Activated naive CD8-positive, alpha-beta T cell treated with anti-CD3 and anti-CD28 coated beads, Interleukin-2, amount 10 ng/mL, durations not matched to agents 7 days and 5 days (primary cell): Measurements from ENCODE around the gene DTNB. TPM values are rescaled to one million over a fixed set of nuclear protein-coding genes. Genes with fewer than 3 reads are reported as not detected.

Source experiments
- ATAC-seq: fragments of 150-1000 bp; cut with Tn5 transposase; one replicate; pipeline ENCODE4 v1.10.0; 2021; ENCODE audit warnings: low read depth, moderate library complexity
- POLR2A ChIA-PET: fragments of 350-600 bp; sonication (Branson Sonifier 250); formaldehyde crosslinking; loops from one replicate; lab custom pipeline; 2021; ENCODE audit warnings: antibody characterized with exemption; lab: Charles Lee
- DNase-seq: peaks from one replicate; pipeline ENCODE4 v3.0.0; 2021
- H3K27ac Mint-ChIP-seq: one replicate; pipeline ENCODE4 v1.8.0; 2022; ENCODE audit warnings: mild to moderate bottlenecking, mixed read lengths
- H3K27me3 Mint-ChIP-seq: one replicate; pipeline ENCODE4 v1.8.0; 2022; ENCODE audit warnings: mild to moderate bottlenecking, moderate library complexity, mixed read lengths
- H3K36me3 Mint-ChIP-seq: one replicate; pipeline ENCODE4 v1.8.0; 2021; ENCODE audit warnings: mild to moderate bottlenecking, mixed read lengths
- H3K4me1 Mint-ChIP-seq: one replicate; pipeline ENCODE4 v1.8.0; 2021; ENCODE audit warnings: mixed read lengths
- H3K4me3 Mint-ChIP-seq: one replicate; pipeline ENCODE4 v1.8.0; 2022; ENCODE audit warnings: mild to moderate bottlenecking, moderate library complexity, mixed read lengths
- H3K9me3 Mint-ChIP-seq: one replicate; pipeline ENCODE4 v1.8.0; 2021; ENCODE audit warnings: mixed read lengths
- total RNA-seq, 2 experiments: library from RNA; stranded (reverse); gene quantifications; one replicate each; pipeline ENCODE4 v1.2.3, GENCODE V29; 2021

DTNB gene
- total RNA-seq, 2 experiments from 2014 or later: 36.7 to 38.3 TPM

DNA sequence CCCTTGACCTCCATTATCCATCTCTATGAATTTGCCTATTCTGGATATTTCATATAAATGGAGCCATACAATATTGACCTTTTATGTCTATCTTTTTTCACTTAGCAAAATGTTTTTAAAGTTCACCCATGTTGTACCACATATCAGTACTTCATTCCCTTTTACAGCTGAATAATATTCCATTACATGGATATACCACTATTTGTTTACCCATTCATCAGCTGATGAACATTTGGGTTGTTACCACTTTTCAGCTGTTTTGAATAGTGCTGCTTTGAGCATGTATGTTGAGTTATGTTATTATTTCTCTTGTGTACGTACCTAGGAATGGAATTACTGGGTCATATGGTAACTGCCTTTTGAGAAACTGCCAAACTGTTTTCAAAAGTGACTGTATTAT lies 238.0 kb downstream of the DTNB start:
- Mint-ChIP-seq H3K4me3 (no peak overlapping the region), H3K27ac (no peak overlapping the region), H3K27me3 (no peaks in the 10 kb centered on the region), H3K36me3 (peaks cover 16% of the 10 kb centered on the region), H3K4me1 (peaks cover 16% of the 10 kb centered on the region), H3K9me3 (no peaks in the 10 kb centered on the region)
- no peak for DNase-seq
- POLR2A ChIA-PET: interaction anchor here (0.6 kb wide), 1 partner anchor 681 kb away, joined by 3 read pairs; no protein-coding TSS in a partner anchor
- ATAC-seq: no peak

- Mint-ChIP-seq H3K4me3 (no peak overlapping the region), H3K36me3 (peaks cover 11% of the 10 kb centered on the region), H3K9me3 (no peaks in the 10 kb centered on the region), H3K27ac (no peak overlapping the region), H3K4me1 (peaks cover 9% of the 10 kb centered on the region), H3K27me3 (no peaks in the 10 kb centered on the region)
- DNase-seq (no peak), ATAC-seq (peak; percentile 45)
- POLR2A ChIA-PET: no interaction called here
These were observed 241.8 kb downstream of the DTNB start for GRCh38 chr2:25431604-25432003.

GRCh38 chr2:25430556-25430955 lies 242.8 kb downstream of the DTNB start:
- Mint-ChIP-seq H3K9me3 (no peaks in the 10 kb centered on the region), H3K4me3 (no peak overlapping the region), H3K27me3 (no peaks in the 10 kb centered on the region), H3K4me1 (peaks cover 8% of the 10 kb centered on the region), H3K27ac (no peak overlapping the region), H3K36me3 (peaks cover 8% of the 10 kb centered on the region)
- DNase-seq (no peak), ATAC-seq (no peak)
- POLR2A ChIA-PET: no interaction called here

GRCh38 chr2:25426326-25426725 lies 247.1 kb downstream of the DTNB start:
- POLR2A ChIA-PET: no interaction called here
- Mint-ChIP-seq H3K4me1 (peaks cover under 1% of the 10 kb centered on the region), H3K4me3 (no peak overlapping the region), H3K36me3 (peaks cover 3% of the 10 kb centered on the region), H3K27ac (no peak overlapping the region), H3K27me3 (no peaks in the 10 kb centered on the region), H3K9me3 (no peaks in the 10 kb centered on the region)
- ATAC-seq: no peak
- DNase-seq: no peak

- Mint-ChIP-seq H3K4me1 (peaks cover 13% of the 10 kb centered on the region), H3K4me3 (no peak overlapping the region), H3K27me3 (no peaks in the 10 kb centered on the region), H3K36me3 (peaks cover 8% of the 10 kb centered on the region), H3K27ac (no peak overlapping the region), H3K9me3 (no peaks in the 10 kb centered on the region)
- DNase-seq (no peak), ATAC-seq (no peak)
- POLR2A ChIA-PET: interaction anchor here (0.7 kb wide), 1 partner anchor 1361 kb away, joined by 3 read pairs; no protein-coding TSS in a partner anchor
These were observed 248.8 kb downstream of the DTNB start for GRCh38 chr2:25424426-25425028.

GRCh38 chr2:25421820-25422411 lies 251.5 kb downstream of the DTNB start:
- Mint-ChIP-seq H3K4me3 (no peak overlapping the region), H3K9me3 (peaks cover 6% of the 10 kb centered on the region), H3K36me3 (peaks cover 23% of the 10 kb centered on the region), H3K4me1 (peaks cover 21% of the 10 kb centered on the region), H3K27ac (no peak overlapping the region), H3K27me3 (no peaks in the 10 kb centered on the region)
- POLR2A ChIA-PET: no interaction called here
- no peak for ATAC-seq
- no peak for DNase-seq

- no peak for ATAC-seq
- Mint-ChIP-seq H3K27ac (peak overlapping the region; percentile 8), H3K27me3 (no peaks in the 10 kb centered on the region), H3K36me3 (peaks cover 25% of the 10 kb centered on the region), H3K9me3 (peaks cover 6% of the 10 kb centered on the region), H3K4me3 (no peak overlapping the region), H3K4me1 (peaks cover 21% of the 10 kb centered on the region)
- POLR2A ChIA-PET: interaction anchor here (0.6 kb wide), 1 partner anchor 84 kb away, joined by 3 read pairs; no protein-coding TSS in a partner anchor
- no peak for DNase-seq
These were observed 252.1 kb downstream of the DTNB start for GRCh38 chr2:25421289-25421688.

- no peaks in the 10 kb centered on the region for H3K27me3 Mint-ChIP-seq
- DNase-seq (no peak), ATAC-seq (no peak)
- peaks cover 27% of the 10 kb centered on the region for H3K36me3 Mint-ChIP-seq
- H3K4me1 Mint-ChIP-seq: peaks cover 21% of the 10 kb centered on the region
- peaks cover 6% of the 10 kb centered on the region for H3K9me3 Mint-ChIP-seq
- H3K27ac Mint-ChIP-seq: peak overlapping the region; percentile 8
- no peak overlapping the region for H3K4me3 Mint-ChIP-seq
- POLR2A ChIA-PET: interaction anchor here (0.6 kb wide), 1 partner anchor 85 kb away, joined by 3 read pairs; no protein-coding TSS in a partner anchor
These were observed 252.5 kb downstream of the DTNB start for GRCh38 chr2:25420820-25421237.

DNA sequence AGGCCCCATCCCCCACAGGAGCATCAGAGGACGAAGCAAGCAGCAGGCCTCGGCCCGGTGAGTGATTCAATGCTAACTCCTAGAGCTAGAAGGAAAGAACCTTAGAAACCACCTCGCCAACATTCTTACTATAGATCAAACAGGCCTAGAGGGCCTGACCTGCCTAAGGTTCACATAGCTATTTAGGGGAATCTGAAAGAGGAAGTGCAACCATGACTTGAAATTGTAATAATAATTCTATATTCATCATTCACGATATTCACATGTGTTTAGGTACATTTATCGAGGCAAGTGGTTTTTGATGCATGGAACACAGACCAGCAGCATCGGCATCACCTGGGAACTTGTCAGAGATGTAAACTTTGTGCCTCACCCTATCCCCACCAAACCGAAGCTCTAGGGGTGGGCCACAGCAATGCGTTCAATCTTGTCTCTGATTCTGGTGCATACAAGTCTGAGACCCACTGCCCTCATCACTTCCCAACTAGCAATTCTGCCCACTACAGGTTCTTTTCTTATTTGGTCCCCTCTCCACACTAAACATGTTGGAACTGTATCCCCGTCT lies 253.6 kb downstream of the DTNB start:
- H3K27ac Mint-ChIP-seq: no peak overlapping the region
- DNase-seq: no peak
- POLR2A ChIA-PET: no interaction called here
- peaks cover 21% of the 10 kb centered on the region for H3K4me1 Mint-ChIP-seq
- peaks cover 27% of the 10 kb centered on the region for H3K36me3 Mint-ChIP-seq
- H3K27me3 Mint-ChIP-seq: no peaks in the 10 kb centered on the region
- ATAC-seq: no peak
- peaks cover 6% of the 10 kb centered on the region for H3K9me3 Mint-ChIP-seq
- H3K4me3 Mint-ChIP-seq: no peak overlapping the region

DNA sequence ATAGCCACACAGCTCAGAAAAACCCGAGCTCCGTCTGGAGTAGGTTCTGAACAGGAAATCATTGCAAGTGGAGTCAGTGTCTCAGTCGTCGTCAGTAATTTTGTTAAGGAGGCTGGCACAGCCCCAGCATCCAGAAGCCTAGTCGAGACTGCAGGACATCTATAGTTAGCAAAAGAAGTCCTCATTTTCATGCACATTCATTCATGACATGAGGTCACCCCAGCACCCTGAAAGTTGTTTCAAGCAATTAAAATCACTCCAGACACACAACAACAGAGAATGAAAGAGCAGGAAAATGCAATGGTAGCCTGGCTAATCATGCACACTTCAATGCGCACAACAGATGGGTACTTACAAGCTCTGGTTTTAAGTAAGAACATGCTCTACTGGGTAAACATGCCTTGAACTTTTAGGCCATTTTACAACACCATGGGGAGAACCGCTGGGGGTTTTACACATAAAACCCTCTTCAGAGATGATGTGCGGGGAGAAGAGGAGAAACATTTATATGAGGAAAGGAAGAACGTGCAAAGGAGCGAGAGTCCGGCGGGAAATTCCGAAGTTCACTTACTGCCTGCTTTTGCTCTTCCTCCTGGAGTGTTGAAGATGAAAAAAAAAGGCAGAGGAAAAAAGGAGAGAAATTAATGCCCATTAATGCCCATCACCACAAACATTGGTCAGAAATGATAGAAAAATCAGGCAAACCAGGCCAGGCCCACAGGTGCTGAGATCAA lies 254.3 kb downstream of the DTNB start:
- Mint-ChIP-seq H3K9me3 (peaks cover 6% of the 10 kb centered on the region), H3K4me1 (peaks cover 21% of the 10 kb centered on the region), H3K27me3 (no peaks in the 10 kb centered on the region), H3K27ac (no peak overlapping the region), H3K36me3 (peaks cover 27% of the 10 kb centered on the region), H3K4me3 (no peak overlapping the region)
- POLR2A ChIA-PET: interaction anchor here (0.5 kb wide), 1 partner anchor 10 kb away, joined by 3 read pairs; no protein-coding TSS in a partner anchor
- ATAC-seq (no peak), DNase-seq (no peak)

DNA sequence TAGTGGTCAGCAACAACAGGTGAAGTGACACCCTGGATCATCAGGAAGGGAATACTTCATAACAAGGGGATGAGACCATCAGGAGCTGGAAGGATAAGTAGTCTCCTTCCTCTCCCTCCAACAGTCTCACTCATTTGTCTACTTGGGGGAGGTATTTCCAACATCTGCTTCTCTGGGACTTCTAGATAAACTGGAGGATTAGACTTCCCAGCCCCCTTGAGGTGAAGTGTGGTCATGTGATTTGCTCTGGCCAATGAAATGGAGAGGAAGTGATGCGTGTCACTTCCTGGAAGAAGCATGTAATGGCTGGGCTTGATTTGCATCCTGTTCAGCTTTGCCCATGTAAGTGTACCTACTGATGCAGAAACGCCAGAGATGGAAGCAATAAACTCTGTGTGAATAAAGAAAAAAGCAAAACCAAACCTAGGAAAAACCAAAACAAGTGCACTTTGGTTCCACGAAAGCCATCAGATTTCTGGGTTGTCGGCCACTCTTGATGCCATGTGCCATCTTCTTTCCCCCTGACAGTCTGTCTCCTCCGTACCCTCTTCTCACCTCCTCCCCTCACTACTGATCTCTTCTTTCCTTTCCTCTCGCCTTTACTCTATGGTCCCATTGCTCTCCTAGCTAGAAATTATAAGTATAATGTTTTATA lies 255.5 kb downstream of the DTNB start:
- ATAC-seq (no peak), DNase-seq (no peak)
- POLR2A ChIA-PET: no interaction called here
- Mint-ChIP-seq H3K9me3 (peaks cover 6% of the 10 kb centered on the region), H3K27ac (peak overlapping the region; percentile 25), H3K4me1 (peaks cover 21% of the 10 kb centered on the region), H3K27me3 (no peaks in the 10 kb centered on the region), H3K4me3 (no peak overlapping the region), H3K36me3 (peaks cover 27% of the 10 kb centered on the region)

- DNase-seq (no peak), ATAC-seq (no peak)
- Mint-ChIP-seq H3K27me3 (no peaks in the 10 kb centered on the region), H3K4me1 (peaks cover 23% of the 10 kb centered on the region), H3K36me3 (peaks cover 26% of the 10 kb centered on the region), H3K27ac (no peak overlapping the region), H3K9me3 (peaks cover 6% of the 10 kb centered on the region), H3K4me3 (no peak overlapping the region)
- POLR2A ChIA-PET: interaction anchor here (0.6 kb wide), 1 partner anchor 830 kb away, joined by 4 read pairs; no protein-coding TSS in a partner anchor
These were observed 256.7 kb downstream of the DTNB start for GRCh38 chr2:25416674-25417073.

DNA sequence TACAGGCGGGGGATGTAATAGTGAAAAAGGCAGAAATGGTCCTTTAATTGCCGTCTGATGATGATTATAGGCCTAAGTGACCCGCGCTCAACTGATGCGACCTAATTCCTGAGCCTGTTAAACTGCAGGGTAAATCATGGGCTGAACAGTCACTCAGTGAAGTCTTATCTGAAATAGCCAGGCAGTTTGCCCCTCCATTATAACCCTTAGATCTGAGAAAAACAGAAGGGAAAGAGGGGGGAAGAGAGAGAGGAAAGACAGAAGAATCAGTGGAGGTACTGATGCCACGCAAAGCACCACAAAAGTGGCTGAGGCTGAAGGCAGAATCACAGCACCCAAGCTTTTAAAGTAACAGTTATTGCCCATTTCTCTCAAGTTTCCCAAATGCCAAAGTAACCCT lies 258.6 kb downstream of the DTNB start:
- Mint-ChIP-seq H3K27me3 (no peaks in the 10 kb centered on the region), H3K4me3 (no peak overlapping the region), H3K27ac (no peak overlapping the region), H3K36me3 (peaks cover 22% of the 10 kb centered on the region), H3K4me1 (peaks cover 18% of the 10 kb centered on the region), H3K9me3 (peaks cover 6% of the 10 kb centered on the region)
- ATAC-seq (no peak), DNase-seq (no peak)
- POLR2A ChIA-PET: no interaction called here
